Measurements from ENCODE around the gene KRTAP4-1. TPM values are rescaled to one million over a fixed set of nuclear protein-coding genes. Genes with fewer than 3 reads are reported as not detected.

The KRTAP4-1 gene
- total and polyA plus RNA-seq, 2 donors (not counting 3 experiments of a cell fraction or from before 2014, with no cell fraction given), result not detected

GRCh38 chr17:41177727-41178271 lies 6.9 kb downstream of the KRTAP4-1 start, which contains the start of gene KRTAP4-2:
Gene KRTAP4-2, minus strand, starts transcription at chr17:41178221. Its CDS starts 57 bp downstream, at chr17:41178164.
- no peak within 1 kb of the TSS for H2AFZ ChIP-seq (ENCODE audit: low read depth, low read length)
- dilution Hi-C loops (cut with MboI; ENCODE audit: extremely low pct_ligation_motif_present, low sequenced_read_pairs) (no loop called here), intact Hi-C loops (cut with micrococcal nuclease) (no loop called here)
- no peaks in the 10 kb centered on the region for H4K20me1 ChIP-seq (replicated peaks; ENCODE audit: control insufficient read depth, extremely low read depth, insufficient read depth, low read length)
- H3K4me2 ChIP-seq (ENCODE audit: insufficient read depth, low read length), result no peak within 1 kb of the TSS
- no peaks in the 10 kb centered on the region for H3K9me1 ChIP-seq (replicated peaks; ENCODE audit: control insufficient read depth, extremely low read depth, insufficient read depth, low read length)
- ChIA-PET CTCF (interaction anchor here (1.0 kb wide), 1 partner anchor 321 kb away, joined by 3 read pairs; no protein-coding TSS in a partner anchor), POLR2A (no interaction called here)
- H3K27ac ChIP-seq (ENCODE audit: insufficient read depth, low read depth, low read length), result no peak within 1 kb of the TSS
- no TSS peak for BruUV-seq (replicated peaks)
- H3K4me3 ChIP-seq (replicated peaks in 1 of 3; ENCODE audit: insufficient read depth in 1 of 3, low read depth in 1 of 3, low read length in 3 of 3), result no peak within 1 kb of the TSS
- H3K36me3 ChIP-seq (ENCODE audit: control insufficient read depth in 2 of 2, extremely low read depth in 1 of 2, insufficient read depth in 2 of 2, low read length in 2 of 2), result no peaks in the 10 kb centered on the region
- FAIRE-seq, result no peak
- DNase-seq (ENCODE audit: low read depth, low spot score), result no peak
- H3K27me3 ChIP-seq (ENCODE audit: control insufficient read depth in 2 of 2, insufficient read depth in 2 of 2, low read length in 2 of 2), result no peaks in the 10 kb centered on the region
- no peak within 1 kb of the TSS for H3K9ac ChIP-seq (replicated peaks; ENCODE audit: extremely low read depth, insufficient read depth, low read length)
- no peaks in the 10 kb centered on the region for H3K4me1 ChIP-seq (ENCODE audit: control insufficient read depth, extremely low read depth, insufficient read depth, low read length)
- H3K9me3 ChIP-seq (replicated peaks; ENCODE audit: control insufficient read depth, insufficient read depth, low read length), result no peaks in the 10 kb centered on the region
- TF ChIP-seq GATA2 (IDR thresholded peaks at IDR 0.05; ENCODE audit: insufficient read depth, insufficient read length, low read depth, low read length) (no peak), MYC (IDR thresholded peaks at IDR 0.05; ENCODE audit: low read depth, low read length) (no peak), JUN (IDR thresholded peaks at IDR 0.05; ENCODE audit: borderline replicate concordance, insufficient read depth, insufficient read length, low read depth) (no peak), POLR2AphosphoS5 (IDR thresholded peaks at IDR 0.05; ENCODE audit: insufficient read depth, low read depth, low read length) (no peak), EZH2 (IDR thresholded peaks at IDR 0.05; ENCODE audit: borderline replicate concordance, low read depth, low read length, severe bottlenecking) (no peak), FOS (IDR thresholded peaks at IDR 0.05; ENCODE audit: borderline replicate concordance, insufficient read depth, low read length) (no peak), POLR2A (IDR thresholded peaks at IDR 0.05; ENCODE audit: low read depth, low read length) (no peak), MAX (IDR thresholded peaks at IDR 0.05; ENCODE audit: insufficient read depth, insufficient read length) (no peak), CTCF (IDR thresholded peaks at IDR 0.05; ENCODE audit: extremely low read depth in 1 of 2, insufficient read depth in 1 of 2, low read depth in 1 of 2, low read length in 2 of 2) (no peak)
- no peaks in the 10 kb centered on the region for H3K79me2 ChIP-seq (ENCODE audit: control insufficient read depth, insufficient read depth, low read length)
